ENCODE results near the gene MFSD6.

The MFSD6 gene

GRCh38 chr2:190546734-190547133 lies 138.6 kb downstream of the MFSD6 start:
- Mint-ChIP-seq H3K27me3 (no peaks in the 10 kb centered on the region), H3K4me3 (no peak overlapping the region), H3K9me3 (peaks cover 11% of the 10 kb centered on the region), H3K27ac (no peak overlapping the region), H3K36me3 (ENCODE audit: low read depth) (peaks cover 12% of the 10 kb centered on the region), H3K4me1 (ENCODE audit: low read depth) (peaks cover 8% of the 10 kb centered on the region)

- H3K9me3 Mint-ChIP-seq = peaks cover 1% of the 10 kb centered on the region
- peaks cover under 1% of the 10 kb centered on the region for H3K36me3 Mint-ChIP-seq (ENCODE audit: low read depth)
- H3K4me3 Mint-ChIP-seq = no peak overlapping the region
- H3K27me3 Mint-ChIP-seq = no peaks in the 10 kb centered on the region
- H3K4me1 Mint-ChIP-seq (ENCODE audit: low read depth) = peaks cover 13% of the 10 kb centered on the region
- H3K27ac Mint-ChIP-seq = no peak overlapping the region
Observed at GRCh38 chr2:190547886-190548285, 139.7 kb downstream of the MFSD6 start.

GRCh38 chr2:190550137-190550536 lies 142.0 kb downstream of the MFSD6 start:
- H3K4me3 Mint-ChIP-seq = no peak overlapping the region
- H3K4me1 Mint-ChIP-seq (ENCODE audit: low read depth) = peaks cover 13% of the 10 kb centered on the region
- H3K27ac Mint-ChIP-seq = no peak overlapping the region
- no peaks in the 10 kb centered on the region for H3K36me3 Mint-ChIP-seq (ENCODE audit: low read depth)
- H3K27me3 Mint-ChIP-seq = no peaks in the 10 kb centered on the region
- H3K9me3 Mint-ChIP-seq = peaks cover under 1% of the 10 kb centered on the region

All from stimulated activated naive CD8-positive, alpha-beta T cell treated with anti-CD3 and anti-CD28 coated beads, Interleukin-15, Interleukin-2, amounts not matched to agents 100 ng/mL and 50 ng/mL, for 24 hours (primary cell).